ENCODE results near the gene PGPEP1. TPM values are rescaled to one million over a fixed set of nuclear protein-coding genes. Genes with fewer than 3 reads are reported as not detected.
A peak's percentile ranks its signal among the peaks of the same experiment; 100 is the strongest.
"Not testable (repeated sequence)": the region's sequence is repeated elsewhere in the genome, so short reads cannot be mapped to it uniquely, and the experiment has no call there.

Gene PGPEP1
- total RNA-seq, 4 donors from 2014 or later = 15.0 to 50.3 (median 28.0) TPM

DNA sequence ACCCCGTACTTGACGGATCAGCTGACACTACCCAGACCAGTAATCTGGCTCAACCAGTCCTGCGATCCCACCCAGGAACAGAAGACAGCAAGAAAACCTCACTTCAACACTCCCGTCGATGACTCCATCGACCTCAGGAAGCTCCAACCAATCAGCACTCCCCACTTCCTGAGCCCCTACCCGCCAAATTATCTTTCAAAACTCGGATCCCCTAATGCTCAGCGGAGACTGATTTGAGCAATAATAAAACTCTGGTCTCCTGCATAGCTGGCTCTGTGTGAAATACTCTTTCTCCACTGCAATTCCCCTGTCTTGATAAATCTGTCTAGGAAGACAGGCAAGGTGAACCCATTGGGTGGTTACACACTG is 18.7 kb upstream of the PGPEP1 start:
- H3K27me3 ChIP-seq = no peaks in the 10 kb centered on the region
- H3K27ac ChIP-seq (replicated peaks in 1 of 4) = peak overlapping the region; percentile 88 to 93 (median 92)
- 22% methylated on average over 9 of the region's 9 CpGs for WGBS
- no peaks in the 10 kb centered on the region for H3K36me3 ChIP-seq
- intact Hi-C loops (cut with DNase I) = loop anchor here (2.0 to 10.0 kb wide), 2 partner anchors 43 to 117 kb away; partner anchors contain the start of gene RAB3A
- no peaks in the 10 kb centered on the region for H3K9me3 ChIP-seq
- TF ChIP-seq POLR2AphosphoS5 (IDR thresholded peaks at IDR 0.05) (no peak), POLR2A (IDR thresholded peaks at IDR 0.05; ENCODE audit: low read depth) (no peak), EP300 (IDR thresholded peaks at IDR 0.05) (no peak)
- TF ChIP-seq, protein P1, sequence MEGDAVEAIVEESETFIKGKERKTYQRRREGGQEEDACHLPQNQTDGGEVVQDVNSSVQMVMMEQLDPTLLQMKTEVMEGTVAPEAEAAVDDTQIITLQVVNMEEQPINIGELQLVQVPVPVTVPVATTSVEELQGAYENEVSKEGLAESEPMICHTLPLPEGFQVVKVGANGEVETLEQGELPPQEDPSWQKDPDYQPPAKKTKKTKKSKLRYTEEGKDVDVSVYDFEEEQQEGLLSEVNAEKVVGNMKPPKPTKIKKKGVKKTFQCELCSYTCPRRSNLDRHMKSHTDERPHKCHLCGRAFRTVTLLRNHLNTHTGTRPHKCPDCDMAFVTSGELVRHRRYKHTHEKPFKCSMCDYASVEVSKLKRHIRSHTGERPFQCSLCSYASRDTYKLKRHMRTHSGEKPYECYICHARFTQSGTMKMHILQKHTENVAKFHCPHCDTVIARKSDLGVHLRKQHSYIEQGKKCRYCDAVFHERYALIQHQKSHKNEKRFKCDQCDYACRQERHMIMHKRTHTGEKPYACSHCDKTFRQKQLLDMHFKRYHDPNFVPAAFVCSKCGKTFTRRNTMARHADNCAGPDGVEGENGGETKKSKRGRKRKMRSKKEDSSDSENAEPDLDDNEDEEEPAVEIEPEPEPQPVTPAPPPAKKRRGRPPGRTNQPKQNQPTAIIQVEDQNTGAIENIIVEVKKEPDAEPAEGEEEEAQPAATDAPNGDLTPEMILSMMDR (IDR thresholded peaks at IDR 0.05) = no peak
- peaks cover 52 to 69% (median 61%) of the 10 kb centered on the region in 4 donors for H3K4me1 ChIP-seq
- DNase-seq (ENCODE audit: extremely low spot score) = no peak
- H3K4me3 ChIP-seq = peak overlapping the region in 1 of 4 donors; percentile 84

GRCh38 chr19:18322318-18322758 is 18.1 kb upstream of the PGPEP1 start:
- Histone ChIP-seq H3K27me3 (no peaks in the 10 kb centered on the region), H3K4me1 (peaks cover 52 to 67% (median 61%) of the 10 kb centered on the region in 4 donors), H3K36me3 (no peaks in the 10 kb centered on the region), H3K4me3 (peak overlapping the region; percentile 64 to 84 (median 80)), H3K9me3 (no peaks in the 10 kb centered on the region), H3K27ac (replicated peaks in 1 of 4) (peak overlapping the region; percentile 88 to 93 (median 92))
- 2% methylated on average over 7 of the region's 7 CpGs for WGBS
- TF ChIP-seq EP300 (IDR thresholded peaks at IDR 0.05) = no peak
- TF ChIP-seq POLR2AphosphoS5 (IDR thresholded peaks at IDR 0.05) = no peak
- TF ChIP-seq, protein P1 (IDR thresholded peaks at IDR 0.05) = no peak
- TF ChIP-seq POLR2A (IDR thresholded peaks at IDR 0.05; ENCODE audit: low read depth) = no peak
- intact Hi-C loops (cut with DNase I) = loop anchor here (2.0 to 10.0 kb wide), 2 partner anchors 44 to 118 kb away; partner anchors contain the start of gene RAB3A
- DNase-seq (ENCODE audit: extremely low spot score) = no peak

DNA sequence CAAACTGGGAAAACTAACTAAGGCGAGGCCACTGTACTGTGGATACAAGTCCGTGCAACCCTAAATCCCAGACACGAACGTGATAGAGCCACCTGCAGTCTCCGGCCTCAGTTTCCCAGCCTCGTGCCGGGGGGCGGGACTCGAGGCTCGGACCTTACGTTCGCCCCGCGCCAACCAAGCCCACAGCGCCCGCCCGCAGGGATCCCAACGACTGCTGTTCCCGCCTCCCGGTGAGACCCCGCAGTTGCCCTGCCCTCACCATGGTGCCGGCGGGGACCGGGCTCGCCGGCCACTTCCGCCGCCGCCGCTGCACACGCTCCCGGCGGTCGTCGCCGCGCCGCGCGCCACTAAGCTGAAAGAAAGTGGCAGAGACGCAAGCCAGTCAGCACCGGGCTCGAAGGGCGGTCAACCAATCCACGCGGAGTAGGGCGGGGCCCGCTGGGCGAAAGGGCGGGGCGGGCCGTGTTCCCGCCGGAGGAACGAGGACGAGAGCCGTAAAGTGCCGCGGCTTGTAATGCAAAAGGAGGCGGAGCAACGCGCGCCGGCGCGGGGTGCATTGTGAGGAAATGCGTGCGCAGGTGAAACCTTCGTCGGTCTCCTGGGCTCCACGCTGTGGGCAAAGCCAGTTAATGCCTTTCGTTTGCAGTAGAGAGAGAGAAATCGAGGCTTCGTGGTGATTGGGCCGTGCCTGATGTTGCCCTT is 17.5 kb upstream of the PGPEP1 start, which contains the start of gene LSM4:
TSS of gene LSM4 (minus strand) at position 318 of the 702 bp plus-strand sequence. CDS start at position 262, 56 bp downstream.
- intact Hi-C loops (cut with DNase I) = loop anchor here (1.0 to 10.0 kb wide), 3 partner anchors 16 to 118 kb away; partner anchors contain the start of gene RAB3A
- no peaks in the 10 kb centered on the region for H3K36me3 ChIP-seq
- H3K27ac ChIP-seq (replicated peaks in 1 of 4) = peak within 1 kb of the TSS; percentile 88 to 93 (median 92)
- TF ChIP-seq, protein P1 (IDR thresholded peaks at IDR 0.05) = peak in 2 of 3 experiments; percentile 23 to 33
- TF ChIP-seq EP300 (IDR thresholded peaks at IDR 0.05) (no peak), POLR2A (IDR thresholded peaks at IDR 0.05; ENCODE audit: low read depth) (peak; percentile 66), POLR2AphosphoS5 (IDR thresholded peaks at IDR 0.05) (peak; percentile 91 to 98)
- peaks cover 51 to 63% (median 59%) of the 10 kb centered on the region in 4 donors for H3K4me1 ChIP-seq
- H3K9me3 ChIP-seq = no peaks in the 10 kb centered on the region
- peak within 1 kb of the TSS; percentile 64 to 84 (median 80) for H3K4me3 ChIP-seq
- under 1% methylated on average over 25 of the region's 75 CpGs for WGBS
- DNase-seq (ENCODE audit: extremely low spot score) = peak; percentile 99
- no peaks in the 10 kb centered on the region for H3K27me3 ChIP-seq

GRCh38 chr19:18324373-18324731 is 16.0 kb upstream of the PGPEP1 start:
- intact Hi-C loops (cut with DNase I) = loop anchor here (10.0 kb wide), 1 partner anchor 120 kb away; the partner anchor contains the start of gene RAB3A
- H3K9me3 ChIP-seq; H3K36me3 ChIP-seq; H3K4me3 ChIP-seq; DNase-seq (ENCODE audit: extremely low spot score); H3K27me3 ChIP-seq: not testable (repeated sequence)
- 58% methylated on average over 6 of the region's 6 CpGs for WGBS
- peaks cover 46 to 60% (median 56%) of the 10 kb centered on the region in 4 donors for H3K4me1 ChIP-seq
- peak overlapping the region; percentile 88 to 93 (median 92) for H3K27ac ChIP-seq (replicated peaks in 1 of 4)

DNA sequence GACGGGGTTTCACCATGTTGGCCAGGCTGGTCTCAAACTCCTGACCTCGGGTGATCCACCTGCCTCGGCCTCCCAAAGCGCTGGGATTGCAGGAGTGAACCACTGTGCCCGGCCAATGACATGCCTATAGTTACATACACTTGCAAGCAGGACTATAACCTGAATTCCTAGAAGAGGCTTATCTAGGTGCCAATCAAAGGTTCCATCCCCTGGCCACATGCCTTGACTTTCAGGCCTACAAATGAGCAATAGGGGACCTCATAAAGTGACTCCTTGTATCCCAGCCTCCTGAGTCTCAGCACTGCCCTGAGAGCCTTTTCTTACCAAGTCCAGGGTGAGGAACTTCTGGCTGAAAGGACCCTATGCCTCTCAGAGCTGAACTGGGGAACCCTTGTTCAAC is 13.6 kb upstream of the PGPEP1 start:
- Histone ChIP-seq H3K4me3 (no peak overlapping the region), H3K27me3 (no peaks in the 10 kb centered on the region), H3K27ac (replicated peaks in 1 of 4) (no peak overlapping the region), H3K4me1 (peaks cover 27 to 40% (median 35%) of the 10 kb centered on the region in 4 donors), H3K9me3 (no peaks in the 10 kb centered on the region), H3K36me3 (no peaks in the 10 kb centered on the region)
- intact Hi-C loops (cut with DNase I) = loop anchor here (10.0 kb wide), 1 partner anchor 122 kb away; the partner anchor contains the start of gene RAB3A
- DNase-seq (ENCODE audit: extremely low spot score) = no peak
- WGBS = 87% methylated on average over 5 of the region's 5 CpGs
- no peak for TF ChIP-seq EP300 (IDR thresholded peaks at IDR 0.05)
- TF ChIP-seq POLR2AphosphoS5 (IDR thresholded peaks at IDR 0.05) = no peak
- TF ChIP-seq POLR2A (IDR thresholded peaks at IDR 0.05; ENCODE audit: low read depth) = no peak
- TF ChIP-seq, protein P1 (IDR thresholded peaks at IDR 0.05) = no peak

All from esophagus muscularis mucosa (tissue), 4 donors.